Mesodermal cell (in vitro differentiated cells): ENCODE measurements around the gene TRAPPC10.
"Not testable (repeated sequence)": the region's sequence is repeated elsewhere in the genome, so short reads cannot be mapped to it uniquely, and the experiment has no call there.

Experiments
- H3K27ac ChIP-seq: 2 replicates; pipeline ENCODE4 v1.7.0; 2013; ENCODE audit warnings: mild to moderate bottlenecking, low read depth, low read length, moderate library complexity; ENCODE audit not compliant: severe bottlenecking
- H3K36me3 ChIP-seq: 2 replicates; pipeline ENCODE4 v1.7.1; 2013; ENCODE audit warnings: mild to moderate bottlenecking, low read length, moderate library complexity; ENCODE audit not compliant: control insufficient read depth, insufficient read depth
- H3K4me1 ChIP-seq: one replicate; pipeline ENCODE4 v1.7.1; 2013; ENCODE audit warnings: mild to moderate bottlenecking, low read length; ENCODE audit not compliant: insufficient read depth, control insufficient read depth, poor library complexity, severe bottlenecking
- H3K4me3 ChIP-seq: 2 replicates; pipeline ENCODE4 v1.7.0; 2013; ENCODE audit warnings: low read length, control low read depth, mild to moderate bottlenecking; ENCODE audit not compliant: insufficient read depth, poor library complexity, severe bottlenecking; ENCODE audit errors: extremely low read depth
- H3K9me3 ChIP-seq: 2 replicates; pipeline ENCODE4 v1.7.1; 2013; ENCODE audit warnings: mild to moderate bottlenecking, low read length, moderate library complexity; ENCODE audit not compliant: control insufficient read depth
- WGBS, 2 experiments: methylation state at CpG; one replicate each; pipeline ENCODE4 v1.1.5; 2013; ENCODE audit warnings: missing lambda C conversion rate in 2 of 2; ENCODE audit not compliant: insufficient coverage in 2 of 2; 5-methylcytosine and 5-hydroxymethylcytosine counted together

TRAPPC10 gene

DNA sequence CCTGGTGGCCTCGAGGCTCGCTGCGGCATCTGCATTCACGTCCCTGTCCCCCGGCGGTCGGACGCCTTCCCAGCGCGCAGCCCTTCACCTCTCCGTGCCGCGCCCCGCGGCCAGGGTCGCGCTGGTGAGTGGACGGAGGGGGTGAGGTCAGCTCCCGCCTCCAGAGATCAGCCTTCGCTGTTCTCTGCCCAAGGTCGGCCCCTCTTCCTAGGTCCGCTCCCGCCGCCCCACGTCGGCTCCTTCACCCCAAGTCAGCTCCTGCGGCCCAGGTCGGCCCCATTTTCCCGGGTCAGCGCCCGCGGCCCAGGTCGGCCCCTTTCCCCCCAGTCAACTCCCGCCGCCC lies 121.6 kb downstream of the TRAPPC10 start:
- H3K36me3 ChIP-seq, H3K9me3 ChIP-seq, H3K27ac ChIP-seq, H3K4me1 ChIP-seq, H3K4me3 ChIP-seq: not testable (repeated sequence)
- WGBS, 2 experiments: no CpG with 5 or more reads among the region's 35 CpGs

DNA sequence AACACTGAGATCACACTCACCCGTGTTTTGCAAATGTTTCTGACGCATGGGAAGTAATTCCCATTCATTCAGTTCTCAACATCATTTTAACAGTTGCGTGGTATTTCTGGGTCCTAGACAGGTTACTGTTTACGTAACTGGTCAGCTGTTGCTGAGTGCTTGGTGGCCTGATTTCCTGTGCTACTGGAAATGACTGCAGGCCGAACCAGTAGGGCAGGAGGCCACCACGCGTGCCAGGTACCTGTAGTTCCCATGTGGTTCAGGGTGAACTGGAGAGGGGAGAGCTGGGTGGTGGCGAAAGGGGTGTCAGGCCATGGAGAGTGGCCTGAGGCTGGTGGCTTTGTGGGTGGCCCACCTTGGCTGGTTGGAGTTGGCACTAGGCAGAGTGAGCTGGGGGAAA lies 122.6 kb downstream of the TRAPPC10 start:
- H3K4me1 ChIP-seq, H3K4me3 ChIP-seq, H3K36me3 ChIP-seq, H3K9me3 ChIP-seq, H3K27ac ChIP-seq: not testable (repeated sequence)
- WGBS, 2 experiments: no CpG with 5 or more reads among the region's 8 CpGs

DNA sequence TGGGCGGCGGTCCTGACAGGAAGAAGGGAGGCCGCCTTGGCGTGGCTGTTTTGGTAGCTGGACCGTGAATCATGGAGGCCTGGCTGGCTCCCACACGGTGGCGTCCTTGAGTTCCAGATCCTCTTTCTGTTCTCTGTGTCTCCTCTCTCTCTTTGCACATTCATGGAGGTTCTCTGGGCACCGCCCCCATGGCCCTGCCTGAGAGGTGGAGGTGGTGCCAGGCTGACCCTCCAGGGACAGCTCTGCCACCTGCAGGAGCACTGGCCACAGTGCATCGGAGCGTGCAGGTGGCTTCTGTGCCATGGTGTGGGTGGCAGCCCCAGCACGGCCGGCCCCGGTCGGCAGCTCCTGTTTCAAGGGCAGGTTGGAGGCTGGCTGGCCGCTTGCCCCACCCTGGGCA lies 125.9 kb downstream of the TRAPPC10 start:
- not testable (repeated sequence) for H3K4me1 ChIP-seq
- no CpG with 5 or more reads among the region's 15 CpGs for WGBS, 2 experiments

GRCh38 chr21:44139787-44140551 lies 127.9 kb downstream of the TRAPPC10 start:
- H3K4me3 ChIP-seq, H3K4me1 ChIP-seq, H3K36me3 ChIP-seq, H3K27ac ChIP-seq, H3K9me3 ChIP-seq: not testable (repeated sequence)
- no CpG with 5 or more reads among the region's 30 CpGs for WGBS, 2 experiments

More for the DNA sequence above, 125.9 kb downstream of the TRAPPC10 start:
- H3K36me3 ChIP-seq, H3K27ac ChIP-seq, H3K4me3 ChIP-seq, H3K9me3 ChIP-seq: not testable (repeated sequence)

DNA sequence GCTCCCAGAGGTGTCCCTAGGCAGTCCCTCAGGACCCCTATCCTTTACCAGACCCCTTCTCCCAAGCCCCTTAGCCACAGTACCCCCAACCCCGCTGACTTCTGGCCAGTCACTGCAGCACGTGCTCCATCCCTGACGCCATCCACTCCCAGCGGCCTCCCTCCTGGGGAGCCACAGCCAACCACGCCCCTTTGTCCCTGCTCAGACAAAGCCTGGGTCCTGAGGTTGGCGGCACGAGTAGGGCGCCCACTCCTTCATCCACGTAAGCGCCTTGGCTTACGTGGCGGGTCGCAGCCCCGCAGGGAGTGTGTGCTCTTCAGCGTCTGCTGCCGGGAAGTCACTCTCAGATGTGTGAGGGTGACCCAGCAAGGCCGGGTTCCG lies 128.4 kb downstream of the TRAPPC10 start:
- not testable (repeated sequence) for H3K9me3 ChIP-seq, H3K27ac ChIP-seq, H3K4me3 ChIP-seq, H3K36me3 ChIP-seq, H3K4me1 ChIP-seq
- no CpG with 5 or more reads among the region's 18 CpGs for WGBS, 2 experiments

GRCh38 chr21:44142470-44142869 lies 130.4 kb downstream of the TRAPPC10 start:
- no CpG with 5 or more reads among the region's 10 CpGs for WGBS, 2 experiments
- H3K4me3 ChIP-seq, H3K9me3 ChIP-seq, H3K27ac ChIP-seq, H3K4me1 ChIP-seq, H3K36me3 ChIP-seq: not testable (repeated sequence)

GRCh38 chr21:44143380-44143779 lies 131.3 kb downstream of the TRAPPC10 start:
- not testable (repeated sequence) for H3K4me3 ChIP-seq, H3K36me3 ChIP-seq, H3K9me3 ChIP-seq, H3K4me1 ChIP-seq, H3K27ac ChIP-seq
- no CpG with 5 or more reads among the region's 17 CpGs for WGBS, 2 experiments

DNA sequence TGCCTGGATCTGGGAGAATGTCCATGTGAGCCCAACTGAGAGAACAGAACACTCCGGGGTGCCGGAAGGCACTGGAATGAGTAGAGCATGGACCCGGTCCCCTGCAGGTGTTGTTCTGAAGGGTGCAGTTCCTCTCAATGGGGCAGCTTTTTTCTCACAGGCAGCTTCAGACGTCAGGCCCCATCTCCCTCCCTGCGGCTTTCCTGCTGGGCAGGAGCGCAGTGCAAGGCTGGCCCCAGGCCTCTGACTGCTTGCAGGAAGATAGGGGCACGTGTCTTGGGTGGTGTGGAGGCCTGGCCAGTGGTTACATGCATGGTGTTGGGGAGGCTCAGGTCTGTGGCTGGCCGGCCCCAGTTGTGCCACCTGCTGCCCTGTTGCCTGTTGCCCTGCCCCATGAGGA lies 131.9 kb downstream of the TRAPPC10 start:
- H3K4me1 ChIP-seq, H3K4me3 ChIP-seq, H3K36me3 ChIP-seq, H3K9me3 ChIP-seq, H3K27ac ChIP-seq: not testable (repeated sequence)
- no CpG with 5 or more reads among the region's 8 CpGs for WGBS, 2 experiments

GRCh38 chr21:44144784-44145602 lies 132.9 kb downstream of the TRAPPC10 start:
- not testable (repeated sequence) for H3K36me3 ChIP-seq, H3K4me1 ChIP-seq, H3K4me3 ChIP-seq, H3K27ac ChIP-seq, H3K9me3 ChIP-seq
- WGBS, 2 experiments: no CpG with 5 or more reads among the region's 22 CpGs

GRCh38 chr21:44145616-44146015 lies 133.5 kb downstream of the TRAPPC10 start:
- not testable (repeated sequence) for H3K4me3 ChIP-seq, H3K4me1 ChIP-seq, H3K36me3 ChIP-seq, H3K27ac ChIP-seq, H3K9me3 ChIP-seq
- WGBS, 2 experiments: no CpG with 5 or more reads among the region's 12 CpGs

- no CpG with 5 or more reads among the region's 8 CpGs for WGBS, 2 experiments
- H3K4me3 ChIP-seq, H3K4me1 ChIP-seq, H3K36me3 ChIP-seq, H3K27ac ChIP-seq, H3K9me3 ChIP-seq: not testable (repeated sequence)
Observed at GRCh38 chr21:44147108-44147507, 135.0 kb downstream of the TRAPPC10 start.
